Measurements from ENCODE around the gene E4F1.
"Not testable (repeated sequence)": the region's sequence is repeated elsewhere in the genome, so short reads cannot be mapped to it uniquely, and the experiment has no call there.

The E4F1 gene

GRCh38 chr16:2190002-2190658, 33.3 kb upstream of the E4F1 start:
- DNase-seq (ENCODE audit: low read depth in 2 of 2), result no peak

- DNase-seq (ENCODE audit: low read depth in 2 of 2), result no peak
Observed at GRCh38 chr16:2190659-2191445, 32.5 kb upstream of the E4F1 start.

- DNase-seq (ENCODE audit: low read depth in 2 of 2), result no peak
Observed at GRCh38 chr16:2191446-2191706, 32.0 kb upstream of the E4F1 start.

- no peak for DNase-seq (ENCODE audit: low read depth in 2 of 2)
Observed at GRCh38 chr16:2194166-2194834, 29.1 kb upstream of the E4F1 start.

- no peak for DNase-seq (ENCODE audit: low read depth in 2 of 2)
Observed at GRCh38 chr16:2194852-2195321, 28.5 kb upstream of the E4F1 start.

GRCh38 chr16:2195322-2196161, 27.8 kb upstream of the E4F1 start:
- no peak for DNase-seq (ENCODE audit: low read depth in 2 of 2)

- no peak for DNase-seq (ENCODE audit: low read depth in 2 of 2)
Observed at GRCh38 chr16:2196162-2196980, 27.0 kb upstream of the E4F1 start, which contains the start of gene CASKIN1. Gene CASKIN1 (minus strand): TSS chr16:2196605. CDS start chr16:2196432, 173 bp downstream.

GRCh38 chr16:2196981-2197511, 26.3 kb upstream of the E4F1 start:
- no peak for DNase-seq (ENCODE audit: low read depth in 2 of 2)

- no peak for DNase-seq (ENCODE audit: low read depth in 2 of 2)
Observed at GRCh38 chr16:2197765-2198164, 25.6 kb upstream of the E4F1 start.

GRCh38 chr16:2198283-2198682, 25.1 kb upstream of the E4F1 start:
- no peak for DNase-seq (ENCODE audit: low read depth in 2 of 2)

- no peak for DNase-seq (ENCODE audit: low read depth in 2 of 2)
Observed at GRCh38 chr16:2199095-2199494, 24.3 kb upstream of the E4F1 start.

- DNase-seq (ENCODE audit: low read depth in 2 of 2), result no peak
Observed at GRCh38 chr16:2199621-2200139, 23.7 kb upstream of the E4F1 start.

GRCh38 chr16:2200313-2200712, 23.1 kb upstream of the E4F1 start:
- DNase-seq (ENCODE audit: low read depth in 2 of 2), result no peak

- not testable (repeated sequence) for DNase-seq (ENCODE audit: low read depth in 2 of 2)
Observed at GRCh38 chr16:2203119-2203688, 20.2 kb upstream of the E4F1 start.

- no peak for DNase-seq (ENCODE audit: low read depth in 2 of 2)
Observed at GRCh38 chr16:2204416-2205103, 18.8 kb upstream of the E4F1 start.

GRCh38 chr16:2205104-2205966, 18.1 kb upstream of the E4F1 start, which contains the start of gene MLST8:
Gene MLST8 (plus strand): TSS chr16:2205454. CDS start chr16:2206086, 632 bp downstream.
- peak; percentile 75 to 80 for DNase-seq (ENCODE audit: low read depth in 2 of 2)

GRCh38 chr16:2205967-2206313, 17.5 kb upstream of the E4F1 start:
- DNase-seq (ENCODE audit: low read depth in 2 of 2), result no peak

- no peak for DNase-seq (ENCODE audit: low read depth in 2 of 2)
Observed at GRCh38 chr16:2206420-2206779, 17.0 kb upstream of the E4F1 start.
